GF-D8 (cell line): ENCODE data around the gene ZBTB8A.
A peak's percentile ranks its signal among the peaks of the same experiment; 100 is the strongest.
"Not testable (repeated sequence)": the region's sequence is repeated elsewhere in the genome, so short reads cannot be mapped to it uniquely, and the experiment has no call there.

Experiments
- DNase-seq: peaks from one replicate; lab custom pipeline; 2025; lab: John Stamatoyannopoulos, UW

Gene ZBTB8A

DNA sequence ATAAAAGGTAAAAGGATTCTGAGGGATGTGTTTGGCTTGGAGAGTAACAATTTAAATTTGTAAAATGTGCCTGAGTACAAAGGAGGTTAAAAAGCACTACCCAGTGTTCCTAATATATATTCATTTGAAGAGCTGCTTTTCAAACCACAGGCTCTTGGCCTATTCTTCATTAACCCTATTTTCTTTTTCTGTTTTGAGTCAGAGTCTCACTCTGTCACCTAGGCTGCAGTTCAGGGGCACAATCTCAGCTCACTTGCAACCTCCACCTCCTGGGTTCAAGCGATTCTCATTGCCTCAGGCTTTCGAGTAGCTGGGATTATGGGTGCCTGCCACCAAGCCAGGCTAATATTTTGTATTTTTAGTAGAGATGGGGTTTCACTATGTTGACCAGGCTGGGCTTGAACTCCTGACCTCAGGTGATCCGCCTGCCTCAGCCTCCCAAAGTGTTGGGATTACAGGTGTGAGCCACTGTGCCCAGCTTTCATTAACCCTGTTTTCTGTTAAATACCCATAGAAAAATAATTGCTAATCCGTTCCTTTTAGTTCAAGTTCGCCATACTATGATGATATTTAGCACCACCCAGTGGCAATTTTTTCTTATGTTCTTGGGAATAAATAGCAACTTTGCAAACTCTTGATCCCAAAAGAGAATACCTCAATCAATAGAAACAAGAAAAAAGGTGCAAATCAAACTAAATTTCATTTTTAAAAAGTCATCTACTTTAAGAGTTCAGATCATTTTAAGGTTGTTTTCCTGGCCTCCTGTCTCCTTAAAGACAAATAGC, 80.7 kb downstream of the ZBTB8A start:
- DNase-seq: no peak

DNA sequence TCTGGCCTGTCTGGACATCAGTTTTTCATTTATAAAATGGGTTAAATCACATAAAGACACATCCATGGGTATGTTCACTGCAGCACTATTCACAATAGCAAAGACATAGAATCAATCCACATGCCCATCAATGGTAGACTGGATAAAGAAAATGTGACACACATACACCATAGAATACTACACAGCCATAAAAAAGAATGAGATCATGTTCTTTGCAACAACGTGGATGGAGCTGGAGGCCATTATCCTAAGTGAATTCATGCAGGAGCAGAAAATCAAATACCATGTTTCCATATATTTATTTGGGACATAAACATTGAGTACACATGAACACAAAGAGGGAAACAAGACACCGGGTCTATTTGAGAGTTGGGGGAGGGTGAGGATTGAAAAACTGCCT, 83.0 kb downstream of the ZBTB8A start:
- no peak for DNase-seq

DNA sequence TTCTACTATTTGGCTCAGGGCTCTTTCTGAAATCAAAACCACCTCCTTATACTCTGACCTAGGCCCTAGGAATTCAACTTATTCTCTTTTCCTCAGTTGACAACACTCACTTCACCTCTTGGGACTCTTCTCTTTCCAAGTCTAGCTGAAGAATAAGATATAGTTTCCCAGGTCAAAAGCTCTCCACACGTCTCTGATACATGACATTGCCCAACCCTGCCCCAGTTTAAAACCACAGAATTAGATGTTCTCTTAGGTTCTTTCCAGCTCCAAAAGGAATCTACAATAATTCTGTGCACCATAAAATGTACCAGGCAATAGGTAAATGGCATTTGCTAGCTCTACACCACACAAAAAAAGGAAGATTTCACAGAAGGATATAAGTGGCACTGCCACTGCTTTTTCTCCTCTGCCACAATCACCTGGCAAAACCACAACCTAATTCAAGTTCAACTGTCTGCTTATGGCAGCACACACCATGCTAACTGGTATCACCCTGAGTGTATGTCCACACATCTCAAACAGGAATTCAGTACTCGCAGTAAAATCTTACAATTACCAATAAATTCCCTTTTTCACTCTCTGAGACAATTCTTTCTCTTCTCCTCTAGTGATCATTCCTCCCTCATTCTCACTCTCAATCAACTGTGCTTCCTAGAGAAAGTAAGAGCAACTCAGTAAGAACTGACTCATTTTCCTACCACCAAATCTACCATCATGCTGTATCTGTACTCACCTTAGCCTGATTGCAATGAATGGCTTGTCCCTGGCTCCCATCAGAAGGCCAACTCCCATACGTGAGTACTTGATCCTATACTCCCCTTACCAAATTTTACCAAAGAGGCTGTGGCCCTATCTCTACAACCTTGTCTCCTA, 83.8 kb downstream of the ZBTB8A start:
- DNase-seq: peak; percentile 10

DNA sequence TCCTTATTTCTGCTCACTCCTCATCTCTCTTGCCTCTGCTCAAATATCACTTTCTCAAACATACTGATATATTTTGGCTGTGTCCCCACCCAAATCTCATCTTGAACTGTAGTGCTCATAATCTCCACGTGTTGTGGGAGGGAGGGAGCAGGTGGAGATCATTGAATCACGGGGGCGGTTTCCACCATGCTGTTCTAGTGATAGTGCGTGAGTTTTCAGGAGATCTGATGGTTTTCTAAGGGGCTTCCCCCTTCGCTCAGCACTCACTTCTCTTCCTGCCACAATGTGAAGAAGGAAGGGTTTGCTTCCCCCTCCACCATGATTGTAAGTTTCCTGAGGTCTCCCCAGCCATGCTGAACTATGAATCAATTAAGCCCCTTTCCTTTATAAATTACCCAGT, 84.5 kb downstream of the ZBTB8A start:
- DNase-seq: no peak

DNA sequence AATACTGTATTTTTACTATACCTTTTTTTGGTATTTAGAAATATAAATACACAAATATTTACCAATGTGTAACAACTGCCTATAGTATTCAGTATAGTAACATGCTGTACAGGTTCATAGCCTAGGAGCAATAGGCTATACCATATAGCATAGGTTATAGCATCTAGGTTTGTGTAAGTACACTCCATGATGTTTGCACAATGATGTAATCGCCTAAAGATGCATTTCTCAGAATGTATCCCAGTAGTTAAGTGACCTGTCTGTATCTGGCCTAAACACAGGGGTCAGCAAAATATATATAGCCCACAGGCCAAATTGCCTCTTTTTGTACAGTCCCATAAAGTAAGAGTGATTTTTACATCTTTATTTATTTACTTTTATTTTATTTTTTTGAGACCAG, 86.9 kb downstream of the ZBTB8A start:
- DNase-seq: no peak

DNA sequence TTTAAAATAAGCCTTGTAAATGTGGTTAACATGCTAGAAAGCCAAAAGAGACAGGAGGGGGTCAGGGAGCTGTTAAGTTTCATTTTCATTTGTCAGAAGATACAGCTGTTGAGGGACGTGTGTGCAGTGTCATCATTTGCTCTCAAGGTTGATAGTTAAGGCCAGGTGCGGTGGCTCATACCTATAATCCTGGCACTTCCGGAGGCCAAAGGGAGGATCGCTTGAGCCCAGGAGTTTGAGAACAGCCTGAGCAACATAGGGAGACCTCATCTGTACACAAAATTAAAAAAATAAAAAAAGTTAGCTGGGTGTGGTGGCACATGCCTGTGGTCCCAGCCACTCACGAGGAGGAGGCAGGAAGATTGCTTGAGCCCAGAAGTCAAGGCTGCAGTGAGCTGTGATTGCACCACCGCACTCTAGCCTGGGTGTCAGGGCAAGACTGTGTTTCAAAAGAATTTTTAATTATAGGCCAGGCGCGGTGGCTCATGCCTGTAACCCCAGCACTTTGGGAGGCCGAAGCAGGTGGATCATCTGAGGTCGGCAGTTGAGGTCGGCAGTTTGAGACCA, 88.5 kb downstream of the ZBTB8A start:
- no peak for DNase-seq

DNA sequence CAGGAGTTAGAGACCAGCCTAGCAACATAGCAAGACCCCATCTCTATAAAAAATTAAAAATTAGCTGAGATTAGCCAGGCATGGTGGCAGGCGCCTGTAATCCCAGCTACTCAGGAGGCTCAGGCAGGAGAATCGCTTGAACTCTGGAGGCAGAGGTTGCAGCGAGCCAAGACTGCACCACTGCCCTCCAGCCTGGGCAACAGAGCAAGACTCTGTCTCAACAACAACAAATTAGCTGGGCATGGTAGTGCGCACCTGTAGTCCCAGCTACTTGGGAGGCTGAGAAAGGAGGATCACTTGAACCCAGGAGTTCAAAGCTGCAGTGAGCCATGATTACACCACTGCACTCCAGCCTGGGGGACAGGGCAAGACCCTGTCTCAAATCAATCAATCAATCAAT, 90.9 kb downstream of the ZBTB8A start:
- DNase-seq: not testable (repeated sequence)

DNA sequence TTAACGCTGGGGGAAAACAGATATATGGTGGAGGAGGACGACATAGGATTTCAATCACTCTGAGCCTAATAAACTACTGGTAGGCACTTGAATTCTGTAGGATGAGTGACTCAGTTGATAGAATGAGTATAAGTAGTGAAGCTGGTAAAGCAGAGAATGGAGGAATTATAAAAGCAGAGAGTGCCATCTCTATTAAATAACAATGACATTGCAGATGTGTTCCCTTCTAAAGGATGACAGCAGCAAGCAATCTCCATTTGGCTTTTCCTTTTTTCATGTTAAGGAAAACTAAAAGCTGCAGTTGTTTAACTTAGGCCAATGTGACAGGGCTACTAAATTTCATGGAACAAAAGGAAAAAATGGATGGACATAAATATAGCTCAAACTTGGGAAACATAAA, 93.6 kb downstream of the ZBTB8A start:
- DNase-seq: no peak

DNA sequence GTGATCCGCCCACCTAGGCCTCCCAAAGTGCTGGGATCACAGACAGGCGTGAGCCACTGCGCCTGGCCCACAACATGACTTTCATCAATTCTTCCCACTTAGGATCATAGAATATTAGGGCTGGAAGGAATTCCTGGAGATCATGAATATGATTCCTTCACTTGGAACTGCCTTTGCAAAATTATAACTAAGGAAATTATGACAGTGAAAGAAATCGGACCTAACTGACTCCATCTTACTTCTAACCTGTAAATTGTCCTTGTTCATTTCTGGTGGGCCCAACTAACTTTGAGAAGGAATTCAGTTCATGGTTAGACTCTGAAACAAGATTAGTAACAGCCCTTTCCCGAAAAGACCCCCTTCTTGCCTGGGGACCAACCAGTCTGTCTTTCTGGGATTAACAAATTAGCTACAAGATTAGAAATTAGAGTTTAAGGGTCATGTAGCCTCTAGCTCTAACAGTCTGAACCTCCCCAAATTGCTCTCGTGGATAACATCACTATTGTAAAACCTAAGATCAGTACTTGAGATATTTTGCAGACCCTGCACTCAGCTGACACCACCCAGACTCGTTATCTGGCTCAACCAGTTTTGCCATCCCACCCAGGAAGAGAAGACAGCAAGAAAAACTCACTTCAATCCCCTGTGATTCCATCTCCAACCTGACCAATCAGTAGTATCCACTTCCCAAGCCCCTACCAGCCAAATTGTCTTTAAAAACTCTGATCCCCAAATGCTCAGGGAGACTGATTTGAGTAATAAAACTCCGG, 96.5 kb downstream of the ZBTB8A start:
- no peak for DNase-seq

DNA sequence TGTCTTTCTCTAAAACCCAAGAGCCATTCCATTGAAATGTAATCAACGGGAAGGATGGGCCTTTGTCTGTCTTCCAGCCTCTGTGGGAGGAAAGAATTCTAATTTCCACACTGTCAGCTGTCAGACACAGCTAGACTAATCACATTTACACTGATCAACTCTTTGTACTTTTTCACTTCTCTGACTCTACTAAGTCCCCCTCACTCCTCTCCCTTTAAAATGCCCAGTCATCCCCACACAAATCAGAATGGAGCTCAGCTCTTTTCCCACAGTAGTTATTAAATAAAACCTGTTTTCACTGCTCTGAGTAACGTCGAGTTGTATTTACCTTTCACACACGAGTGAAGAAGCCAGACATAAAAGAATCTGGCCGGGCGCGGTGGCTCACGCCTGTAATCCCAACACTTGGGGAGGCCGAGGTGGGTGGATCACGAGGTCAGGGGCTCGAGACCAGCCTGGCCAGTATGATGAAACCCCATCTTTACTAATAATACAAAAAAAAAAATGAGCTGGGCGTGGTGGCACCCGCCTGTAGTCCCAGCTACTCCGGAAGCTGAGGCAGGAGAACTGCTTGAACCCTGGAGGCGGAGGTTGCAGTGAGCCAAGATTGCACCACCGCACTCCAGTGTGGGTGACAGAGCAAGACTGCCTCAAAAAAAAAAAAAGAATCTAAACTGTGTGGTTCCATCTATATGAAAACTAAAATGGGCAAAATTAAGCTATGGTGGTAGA, 97.9 kb downstream of the ZBTB8A start:
- DNase-seq: no peak

DNA sequence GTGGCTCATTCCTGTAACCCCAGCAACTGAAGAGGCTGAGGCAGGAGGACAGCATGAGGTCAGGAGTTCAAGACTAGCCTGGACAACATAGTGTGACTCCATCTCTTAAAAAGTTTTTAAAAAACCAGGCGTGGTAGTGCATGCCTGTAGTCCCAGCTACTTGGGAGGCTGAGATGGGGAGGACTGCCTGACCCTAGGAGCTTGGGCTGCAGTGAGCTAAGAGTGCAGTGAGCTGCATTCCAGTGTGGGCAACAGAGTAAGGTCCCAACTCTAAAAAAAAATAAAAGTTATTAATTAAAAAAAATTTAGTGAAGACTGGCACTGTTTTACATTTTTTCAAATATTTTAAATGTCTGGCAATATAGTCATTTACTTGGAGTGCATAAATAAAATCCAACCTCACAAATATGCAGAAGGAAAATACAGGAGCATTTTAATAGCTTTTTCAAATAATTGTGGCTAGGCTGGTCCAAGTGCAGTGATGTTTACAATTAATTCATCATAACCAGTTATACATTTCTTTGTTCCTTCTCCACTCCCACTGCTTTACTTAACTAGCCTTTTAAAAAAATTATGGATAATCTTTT, 100.4 kb downstream of the ZBTB8A start:
- DNase-seq: no peak

DNA sequence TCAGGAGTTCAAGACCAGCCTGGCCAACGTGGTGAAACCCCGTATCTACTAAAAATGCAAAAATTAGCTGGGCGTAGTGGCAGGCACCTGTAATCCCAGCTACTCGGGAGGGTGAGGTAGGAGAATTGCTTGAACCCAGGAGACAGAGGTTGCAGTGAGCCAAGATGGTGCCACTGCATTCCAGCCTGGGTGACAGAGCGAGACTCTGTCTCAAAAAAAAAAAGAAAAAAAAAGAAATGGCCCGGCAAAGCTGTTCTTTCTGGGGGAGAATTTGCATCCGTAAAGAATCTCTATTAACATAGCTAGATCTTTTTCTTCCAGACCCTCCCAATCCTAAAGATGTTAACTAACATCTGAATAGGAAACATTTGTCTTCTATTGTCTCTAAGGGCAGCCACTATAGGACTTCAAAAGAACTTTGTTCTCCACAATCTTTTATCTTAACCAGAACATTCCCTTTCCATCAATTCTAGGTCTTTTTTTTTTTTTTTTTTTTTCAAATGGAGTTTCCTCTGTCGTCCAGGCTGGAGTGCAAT, 103.1 kb downstream of the ZBTB8A start:
- not testable (repeated sequence) for DNase-seq

DNA sequence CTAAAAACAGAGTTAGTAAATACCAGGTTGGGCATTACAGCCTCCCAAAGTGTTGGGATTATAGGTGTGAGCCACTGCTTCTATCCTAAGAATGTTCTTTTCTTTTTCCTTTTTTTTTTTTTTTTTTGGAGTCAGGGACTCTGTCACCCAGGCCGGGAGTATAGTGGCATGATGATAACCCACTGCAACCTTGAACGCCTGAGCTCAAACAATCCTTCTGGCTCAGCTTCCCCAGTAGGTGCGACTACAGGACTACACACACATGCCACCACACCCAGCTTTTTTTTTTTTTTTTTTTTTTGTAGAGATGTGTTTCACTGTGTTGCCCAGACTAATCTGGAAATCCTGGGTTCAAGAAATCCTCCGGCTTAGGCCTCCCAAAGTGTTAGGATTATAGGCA, 105.2 kb downstream of the ZBTB8A start:
- no peak for DNase-seq

DNA sequence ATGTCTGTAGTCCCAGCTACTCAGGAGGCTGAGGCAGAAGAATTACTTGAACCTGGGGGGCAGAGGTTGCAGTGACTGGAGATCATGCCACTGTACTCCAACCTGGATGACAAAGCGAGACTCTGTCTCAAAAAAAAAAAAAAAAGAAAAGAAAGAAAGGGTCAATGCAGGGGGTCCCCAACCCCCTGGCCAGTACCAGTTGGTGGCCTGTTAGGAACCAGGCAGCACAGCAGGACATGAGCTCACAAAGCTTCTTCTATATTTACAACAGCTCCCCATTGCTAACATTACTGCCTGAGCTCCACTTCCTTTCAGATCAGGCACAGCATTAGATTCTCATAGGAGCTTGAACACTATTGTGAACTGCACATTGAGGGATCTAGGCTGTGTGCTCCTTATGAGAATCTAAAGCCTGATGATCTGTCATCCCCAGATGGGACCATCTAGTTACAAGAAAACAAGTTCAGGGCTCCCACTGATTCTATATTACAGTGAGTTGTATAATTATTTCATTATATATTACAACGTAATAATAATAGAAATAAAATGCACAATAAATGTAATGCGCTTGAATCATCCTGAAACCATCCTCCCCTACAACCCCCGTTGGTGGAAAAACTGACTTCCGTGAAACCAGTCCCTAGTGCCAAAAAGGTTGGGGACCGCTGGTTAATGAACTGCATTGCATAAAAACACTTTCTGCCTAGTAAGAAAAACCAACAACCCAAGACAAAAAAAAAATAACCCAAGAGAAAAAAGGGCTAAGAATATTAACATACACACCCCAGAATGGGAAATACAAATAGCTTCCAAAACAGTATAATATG, 108.3 kb downstream of the ZBTB8A start:
- peak; percentile 5 for DNase-seq

DNA sequence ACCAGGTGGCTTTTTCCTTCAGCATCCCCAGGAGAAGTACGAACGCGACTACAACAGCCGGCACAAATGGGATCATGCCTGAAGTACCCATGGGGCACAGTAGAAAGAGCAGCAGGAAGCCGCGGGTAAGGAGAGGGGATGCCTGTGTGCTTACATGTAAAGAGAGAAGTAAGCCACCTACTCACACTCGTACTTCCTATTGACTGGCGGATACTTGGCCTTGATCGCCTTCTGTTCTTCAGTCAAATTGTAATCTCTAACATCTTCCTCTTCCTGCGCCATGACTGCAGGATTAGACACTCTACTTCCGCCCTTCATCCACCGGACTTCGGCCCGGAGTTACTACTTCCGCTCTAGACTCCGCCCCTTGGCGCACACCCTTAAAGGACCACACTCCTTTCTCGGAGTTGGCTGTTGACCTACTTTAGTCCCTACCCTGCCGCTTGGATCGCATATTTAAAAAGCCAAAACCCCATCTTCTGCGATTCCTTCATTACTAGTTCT, 111.1 kb downstream of the ZBTB8A start, which contains the start of gene ZBTB8OS:
Gene ZBTB8OS (minus strand): TSS at position 303 of the 504 bp plus-strand sequence. CDS start 21 bp downstream, at position 282.
- peak; percentile 99 for DNase-seq

DNA sequence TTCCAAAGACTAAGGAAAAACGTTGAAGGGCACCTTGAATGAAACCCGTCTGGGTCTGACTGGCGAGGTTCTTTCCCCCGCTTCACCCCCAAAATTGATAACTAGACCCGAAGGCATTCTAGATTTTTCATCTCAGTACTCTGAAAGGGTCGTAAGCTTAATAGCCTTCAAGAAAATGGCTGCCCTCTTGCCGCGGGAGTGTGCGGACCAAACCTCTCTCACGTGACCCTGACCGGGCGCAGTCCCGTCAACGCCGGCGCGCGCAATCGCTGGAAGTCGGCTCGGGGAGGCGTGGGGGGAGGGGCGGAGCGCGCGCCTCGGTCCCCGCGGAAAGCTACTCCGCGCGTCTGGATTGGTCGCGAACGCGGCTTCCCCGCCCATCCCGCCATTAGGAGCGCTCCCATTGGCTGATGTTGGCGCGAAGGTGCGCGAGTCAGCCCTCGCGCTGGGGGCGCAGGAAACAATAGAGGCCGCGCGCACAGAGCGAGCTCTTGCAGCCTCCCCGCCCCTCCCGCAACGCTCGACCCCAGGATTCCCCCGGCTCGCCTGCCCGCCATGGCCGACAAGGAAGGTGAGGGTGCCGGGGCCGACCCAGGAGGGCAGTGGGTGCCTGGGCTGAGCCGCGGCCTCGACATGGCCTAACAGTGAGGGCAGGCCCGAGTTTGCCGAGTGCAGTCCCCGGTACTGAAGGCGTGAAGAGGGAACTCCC, 111.7 kb downstream of the ZBTB8A start, which contains the start of gene RBBP4:
Gene RBBP4 (plus strand): TSS at position 457 of the 709 bp plus-strand sequence. CDS start 99 bp downstream, at position 556.
- peak; percentile 90 for DNase-seq

DNA sequence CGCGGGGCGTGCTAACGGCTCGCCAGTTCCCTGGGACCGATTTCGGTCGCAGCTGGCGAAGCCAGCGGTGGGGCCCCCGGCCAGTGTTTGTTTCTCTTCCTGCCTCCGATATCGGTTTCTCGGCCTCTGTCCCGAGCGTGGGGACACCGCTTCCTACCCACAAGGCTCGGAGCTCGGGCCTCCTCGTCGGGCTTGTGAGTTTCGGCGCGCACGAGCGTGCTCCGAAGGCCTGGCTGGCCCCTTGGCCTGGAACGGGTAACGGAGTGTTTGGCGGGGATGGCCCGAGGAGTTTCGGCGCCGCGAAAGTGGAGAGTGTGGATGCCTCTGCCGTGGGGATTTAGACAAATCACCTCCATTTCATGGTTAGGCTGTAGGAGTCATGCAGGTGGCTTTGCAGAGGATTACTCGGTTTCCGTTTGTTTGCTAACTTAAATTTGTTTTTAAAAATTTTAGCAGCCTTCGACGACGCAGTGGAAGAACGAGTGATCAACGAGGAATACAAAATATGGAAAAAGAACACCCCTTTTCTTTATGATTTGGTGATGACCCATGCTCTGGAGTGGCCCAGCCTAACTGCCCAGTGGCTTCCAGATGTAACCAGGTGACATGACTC, 112.3 kb downstream of the ZBTB8A start:
- no peak for DNase-seq

DNA sequence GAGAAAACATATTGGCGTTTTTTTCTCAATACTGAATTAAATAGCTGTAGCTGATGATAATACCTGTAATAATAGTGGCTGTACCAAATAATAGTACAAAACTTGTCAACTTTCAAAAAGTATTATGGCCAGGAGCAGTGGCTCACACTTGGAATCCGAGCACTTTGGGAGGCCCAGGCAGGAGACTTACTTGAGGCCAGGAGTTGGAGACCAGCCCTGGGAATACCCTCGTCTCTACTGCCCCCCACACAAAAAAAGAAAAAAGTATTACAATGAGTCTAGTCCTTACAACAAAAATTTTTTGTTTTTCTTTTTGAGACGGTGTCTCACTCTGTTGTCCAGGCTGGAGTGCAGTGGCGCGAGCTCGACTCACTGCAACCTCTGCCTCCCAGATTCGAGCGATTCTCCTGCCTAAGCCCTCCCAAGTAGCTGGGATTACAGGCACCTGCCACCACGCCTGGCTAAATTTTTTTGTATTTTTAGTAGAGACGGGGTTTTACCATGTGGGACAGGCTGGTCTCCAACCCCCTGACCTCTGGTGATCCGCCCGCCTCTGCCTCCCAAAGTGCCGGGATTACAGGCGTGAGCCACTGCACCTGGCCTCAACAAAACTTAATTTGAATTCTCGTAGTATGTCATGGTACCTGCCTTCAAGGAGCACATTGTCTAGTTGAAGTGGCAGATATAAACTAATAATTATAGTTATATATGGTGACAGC, 113.2 kb downstream of the ZBTB8A start:
- no peak for DNase-seq
